ENCODE results near the gene CA12.

CA12 gene

GRCh38 chr15:63276342-63277037 lies 105.2 kb downstream of the CA12 start:
- DNase-seq, result peak in 1 of 56 donors; percentile 49

GRCh38 chr15:63274427-63274826 lies 107.2 kb downstream of the CA12 start:
- no peak for DNase-seq
